HEK293 (cell line): ENCODE results near the gene MARCKSL1.

ENCODE experiments used
- EGR2 ChIP-seq: fragments of 450-650 bp; formaldehyde crosslinking; IDR thresholded peaks from 2 replicates; pipeline ENCODE4 v1.5.1; 2016; ENCODE audit warnings: low read depth, missing biosample characterization, missing genetic modification characterization
- HIC1 ChIP-seq: fragments of 450-650 bp; formaldehyde crosslinking; IDR thresholded peaks from 2 replicates; pipeline ENCODE4 v1.5.1; 2016; ENCODE audit warnings: missing biosample characterization, missing genetic modification characterization
- HOXD13 ChIP-seq: sonication (generic); formaldehyde crosslinking; IDR thresholded peaks from 2 replicates; pipeline ENCODE4 v1.8.0; 2022; ENCODE audit warnings: missing genetic modification reagents, borderline replicate concordance
- MEIS1 ChIP-seq: sonication (generic); formaldehyde crosslinking; IDR thresholded peaks from 2 replicates; pipeline ENCODE4 v1.8.1; 2022; ENCODE audit warnings: missing genetic modification reagents, mild to moderate bottlenecking, borderline replicate concordance
- PRDM1 ChIP-seq: fragments of 450-650 bp; formaldehyde crosslinking; IDR thresholded peaks from 2 replicates; pipeline ENCODE4; 2016; ENCODE audit warnings: missing biosample characterization, missing genetic modification characterization
- SALL2 ChIP-seq: fragments of 450-650 bp; formaldehyde crosslinking; IDR thresholded peaks from 2 replicates; pipeline ENCODE4 v1.5.0; 2017; ENCODE audit warnings: missing biosample characterization, mild to moderate bottlenecking, missing genetic modification characterization, borderline replicate concordance
- ZBTB26 ChIP-seq: fragments of 450-650 bp; formaldehyde crosslinking; optimal IDR thresholded peaks from 2 replicates; pipeline ENCODE3; 2016; ENCODE audit warnings: missing biosample characterization, mild to moderate bottlenecking, missing genetic modification characterization
- ZBTB7A ChIP-seq: fragments of 450-650 bp; formaldehyde crosslinking; IDR thresholded peaks from 2 replicates; pipeline ENCODE4 v1.5.1; 2016; ENCODE audit warnings: low read depth, missing biosample characterization, missing genetic modification characterization
- ZIC2 ChIP-seq: fragments of 450-650 bp; formaldehyde crosslinking; IDR thresholded peaks from 2 replicates; pipeline ENCODE4 v1.5.1; 2016; ENCODE audit warnings: missing biosample characterization, missing genetic modification characterization
- ZNF132 ChIP-seq: fragments of 450-650 bp; formaldehyde crosslinking; IDR thresholded peaks from 2 replicates; pipeline ENCODE4 v1.5.1; 2017; ENCODE audit warnings: missing biosample characterization, missing genetic modification characterization, borderline replicate concordance
- ZNF175 ChIP-seq: fragments of 450-650 bp; formaldehyde crosslinking; IDR thresholded peaks from 2 replicates; pipeline ENCODE4 v1.5.1; 2016; ENCODE audit warnings: missing biosample characterization, missing genetic modification characterization
- ZNF202 ChIP-seq: fragments of 450-650 bp; formaldehyde crosslinking; IDR thresholded peaks from 2 replicates; pipeline ENCODE4 v1.5.1; 2016; ENCODE audit warnings: missing biosample characterization, missing genetic modification characterization, borderline replicate concordance
- ZNF223 ChIP-seq: fragments of 450-650 bp; formaldehyde crosslinking; IDR thresholded peaks from 2 replicates; pipeline ENCODE4 v1.5.1; 2016; ENCODE audit warnings: missing biosample characterization, missing genetic modification characterization
- ZNF24 ChIP-seq: fragments of 450-650 bp; formaldehyde crosslinking; IDR thresholded peaks from 2 replicates; pipeline ENCODE4 v1.5.1; 2016; ENCODE audit warnings: missing biosample characterization, missing genetic modification characterization
- ZNF473 ChIP-seq: fragments of 450-650 bp; formaldehyde crosslinking; IDR thresholded peaks from 2 replicates; pipeline ENCODE4 v1.5.1; 2017; ENCODE audit warnings: missing biosample characterization, missing genetic modification characterization
- ZNF48 ChIP-seq: fragments of 450-650 bp; formaldehyde crosslinking; IDR thresholded peaks from 2 replicates; pipeline ENCODE4 v1.5.1; 2016; ENCODE audit warnings: missing biosample characterization, missing genetic modification characterization
- ZNF623 ChIP-seq: fragments of 450-650 bp; formaldehyde crosslinking; IDR thresholded peaks from 2 replicates; pipeline ENCODE4 v1.5.1; 2016; ENCODE audit warnings: missing biosample characterization, missing genetic modification characterization
- ZNF624 ChIP-seq: fragments of 450-650 bp; formaldehyde crosslinking; IDR thresholded peaks from 2 replicates; pipeline ENCODE4 v1.5.1; 2017; ENCODE audit warnings: missing biosample characterization, missing genetic modification characterization
- ZNF747 ChIP-seq: fragments of 450-650 bp; formaldehyde crosslinking; IDR thresholded peaks from 2 replicates; pipeline ENCODE4 v1.5.1; 2016; ENCODE audit warnings: missing biosample characterization, missing genetic modification characterization
- ZSCAN23 ChIP-seq: fragments of 450-650 bp; formaldehyde crosslinking; IDR thresholded peaks from 2 replicates; pipeline ENCODE4 v1.5.1; 2016; ENCODE audit warnings: missing biosample characterization, missing genetic modification characterization
- TF ChIP-seq, protein P1 (sequence below): fragments of 450-650 bp; formaldehyde crosslinking; IDR thresholded peaks from 2 replicates; pipeline ENCODE4 v1.5.1; 2017; ENCODE audit warnings: missing biosample characterization, missing genetic modification characterization
- TF ChIP-seq, protein P2 (sequence below): fragments of 450-650 bp; formaldehyde crosslinking; IDR thresholded peaks from 2 replicates; pipeline ENCODE4 v1.5.1; 2016; ENCODE audit warnings: missing biosample characterization, missing genetic modification characterization

The MARCKSL1 gene

DNA sequence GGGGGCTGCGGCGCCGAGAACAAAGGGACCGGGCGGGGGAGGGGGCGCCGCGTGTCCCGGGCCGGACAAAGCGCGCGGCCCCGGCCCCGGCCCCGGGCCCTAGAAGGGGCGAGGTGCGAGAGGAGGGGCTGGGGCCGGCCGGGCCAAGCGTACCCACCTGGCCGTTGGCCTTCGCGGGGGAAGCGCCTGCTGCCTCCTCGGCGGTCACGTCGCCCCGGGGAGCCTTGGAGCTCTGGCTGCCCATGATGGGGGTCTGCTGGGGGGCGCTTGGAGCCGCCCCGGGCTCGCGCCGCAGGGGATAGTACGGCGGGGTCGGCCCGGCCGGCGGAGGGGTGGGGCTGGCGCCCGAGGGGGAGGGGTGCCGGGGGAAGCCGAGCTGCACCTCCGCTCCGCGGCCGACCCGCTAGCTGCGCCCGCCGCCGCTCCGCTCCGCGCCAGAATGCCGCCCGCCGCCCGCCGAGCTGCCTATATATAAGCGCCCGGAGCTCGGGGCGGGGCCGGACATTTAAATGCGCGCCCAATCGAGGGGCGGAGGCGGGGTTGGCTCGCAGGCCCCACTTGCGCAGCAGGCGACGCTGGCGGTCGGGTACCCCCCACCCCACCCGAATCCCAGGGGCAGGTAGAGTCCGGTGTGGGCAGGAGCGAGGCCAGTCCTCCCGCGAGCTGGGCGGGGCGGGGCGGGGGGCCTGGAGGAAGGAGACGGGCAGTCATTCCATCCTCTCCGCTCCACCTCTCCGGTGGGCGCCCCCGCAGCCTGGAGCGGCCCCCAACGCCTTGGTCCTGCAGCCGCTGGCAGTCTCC, at the start of gene MARCKSL1 (continued):
- TF ChIP-seq ZNF624 (tag by site-specific recombination) = no peak
- no peak for TF ChIP-seq ZNF202 (tag by site-specific recombination)
- TF ChIP-seq ZNF175 (tag by site-specific recombination) = no peak
- 0 out of 2 replicates have a peak, but pooled peaks have one; percentile 35 for TF ChIP-seq ZBTB7A (tag by site-specific recombination)
- peak; percentile 34; the same call in 1 of the 2 replicates for TF ChIP-seq EGR2 (tag by site-specific recombination)
- TF ChIP-seq SALL2 = no peak
- TF ChIP-seq HIC1 = no peak
- peak; percentile 39 for TF ChIP-seq ZBTB26 (tag by site-specific recombination)
- no peak for TF ChIP-seq ZNF223 (tag by site-specific recombination)
- TF ChIP-seq, protein P1, sequence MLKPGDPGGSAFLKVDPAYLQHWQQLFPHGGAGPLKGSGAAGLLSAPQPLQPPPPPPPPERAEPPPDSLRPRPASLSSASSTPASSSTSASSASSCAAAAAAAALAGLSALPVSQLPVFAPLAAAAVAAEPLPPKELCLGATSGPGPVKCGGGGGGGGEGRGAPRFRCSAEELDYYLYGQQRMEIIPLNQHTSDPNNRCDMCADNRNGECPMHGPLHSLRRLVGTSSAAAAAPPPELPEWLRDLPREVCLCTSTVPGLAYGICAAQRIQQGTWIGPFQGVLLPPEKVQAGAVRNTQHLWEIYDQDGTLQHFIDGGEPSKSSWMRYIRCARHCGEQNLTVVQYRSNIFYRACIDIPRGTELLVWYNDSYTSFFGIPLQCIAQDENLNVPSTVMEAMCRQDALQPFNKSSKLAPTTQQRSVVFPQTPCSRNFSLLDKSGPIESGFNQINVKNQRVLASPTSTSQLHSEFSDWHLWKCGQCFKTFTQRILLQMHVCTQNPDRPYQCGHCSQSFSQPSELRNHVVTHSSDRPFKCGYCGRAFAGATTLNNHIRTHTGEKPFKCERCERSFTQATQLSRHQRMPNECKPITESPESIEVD (tag by site-specific recombination) = no peak
- TF ChIP-seq HOXD13 (CRISPR knock-in tag) = no peak
- no peak for TF ChIP-seq ZNF473
- TF ChIP-seq ZIC2 (tag by site-specific recombination) = peak; percentile 45
- no peak for TF ChIP-seq ZNF623 (tag by site-specific recombination)
- no peak for TF ChIP-seq ZNF132
- TF ChIP-seq ZNF48 (tag by site-specific recombination) = no peak
- TF ChIP-seq ZSCAN23 (tag by site-specific recombination) = no peak
- no peak for TF ChIP-seq ZNF24 (tag by site-specific recombination)
- no peak for TF ChIP-seq MEIS1 (CRISPR knock-in tag)
- TF ChIP-seq, protein P2, sequence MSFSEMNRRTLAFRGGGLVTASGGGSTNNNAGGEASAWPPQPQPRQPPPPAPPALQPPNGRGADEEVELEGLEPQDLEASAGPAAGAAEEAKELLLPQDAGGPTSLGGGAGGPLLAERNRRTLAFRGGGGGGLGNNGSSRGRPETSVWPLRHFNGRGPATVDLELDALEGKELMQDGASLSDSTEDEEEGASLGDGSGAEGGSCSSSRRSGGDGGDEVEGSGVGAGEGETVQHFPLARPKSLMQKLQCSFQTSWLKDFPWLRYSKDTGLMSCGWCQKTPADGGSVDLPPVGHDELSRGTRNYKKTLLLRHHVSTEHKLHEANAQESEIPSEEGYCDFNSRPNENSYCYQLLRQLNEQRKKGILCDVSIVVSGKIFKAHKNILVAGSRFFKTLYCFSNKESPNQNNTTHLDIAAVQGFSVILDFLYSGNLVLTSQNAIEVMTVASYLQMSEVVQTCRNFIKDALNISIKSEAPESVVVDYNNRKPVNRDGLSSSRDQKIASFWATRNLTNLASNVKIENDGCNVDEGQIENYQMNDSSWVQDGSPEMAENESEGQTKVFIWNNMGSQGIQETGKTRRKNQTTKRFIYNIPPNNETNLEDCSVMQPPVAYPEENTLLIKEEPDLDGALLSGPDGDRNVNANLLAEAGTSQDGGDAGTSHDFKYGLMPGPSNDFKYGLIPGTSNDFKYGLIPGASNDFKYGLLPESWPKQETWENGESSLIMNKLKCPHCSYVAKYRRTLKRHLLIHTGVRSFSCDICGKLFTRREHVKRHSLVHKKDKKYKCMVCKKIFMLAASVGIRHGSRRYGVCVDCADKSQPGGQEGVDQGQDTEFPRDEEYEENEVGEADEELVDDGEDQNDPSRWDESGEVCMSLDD (tag by site-specific recombination) = 0 out of 2 replicates have a peak, but pooled peaks have one; percentile 14
- no peak for TF ChIP-seq ZNF747 (tag by site-specific recombination)
- no peak for TF ChIP-seq PRDM1
